Left hindlimb (tissue), 1 donor: ENCODE measurements around the gene NSD1.

ENCODE experiments used
- DNase-seq: peaks from one replicate; pipeline ENCODE4 v3.0.0-alpha.2; 2018

NSD1 gene

DNA sequence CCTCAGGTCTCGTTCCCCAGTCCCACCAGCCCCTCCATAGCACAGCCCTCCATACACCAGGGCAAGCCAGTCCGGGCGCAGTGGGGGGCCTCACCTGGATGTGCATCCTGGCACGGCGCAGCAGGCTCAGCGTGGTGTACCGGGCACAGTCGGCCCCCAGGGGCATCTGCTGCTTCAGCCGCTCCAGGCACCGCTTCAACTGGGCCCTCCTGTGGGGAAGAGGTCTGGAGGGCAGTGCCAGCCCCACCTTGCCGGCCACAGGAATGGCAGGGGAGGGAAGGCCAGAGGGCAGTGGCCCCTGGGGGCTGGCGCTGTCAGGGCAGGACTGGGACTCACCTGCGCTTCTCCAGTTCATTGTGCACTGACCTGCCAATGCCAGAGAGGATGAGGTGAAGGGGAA, 176.8 kb downstream of the NSD1 start:
- DNase-seq = no peak

DNA sequence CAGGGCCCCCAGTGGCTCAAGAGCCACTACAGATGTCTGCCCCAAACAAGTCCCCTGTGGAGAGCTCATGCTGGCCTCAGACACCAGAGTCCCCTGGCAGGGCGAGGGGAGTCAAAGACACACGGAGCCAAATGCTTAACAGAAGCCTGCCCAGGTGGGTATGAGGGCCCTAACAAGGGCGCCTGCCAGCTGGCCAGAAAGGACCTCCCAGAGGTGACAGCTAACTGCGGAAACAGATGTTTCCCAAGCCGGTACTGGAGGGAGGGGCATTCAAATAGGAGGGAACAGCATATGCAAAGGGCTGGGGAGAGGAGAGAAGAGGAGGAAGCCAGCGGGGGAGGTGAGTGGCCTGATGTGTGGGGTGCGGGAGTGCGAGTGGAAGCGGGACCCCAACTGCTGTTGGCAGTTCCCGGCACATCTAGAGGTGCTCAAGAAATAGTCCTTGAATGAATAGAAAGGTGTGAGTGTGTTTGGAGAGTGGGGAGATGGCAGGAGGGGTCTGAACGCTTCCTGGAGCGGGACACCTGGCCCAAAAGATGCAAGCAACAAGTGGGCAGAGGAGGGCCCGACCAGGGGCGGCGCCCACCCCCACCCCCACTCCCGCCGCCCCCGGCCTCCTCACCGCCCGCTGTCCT, 177.3 kb downstream of the NSD1 start:
- no peak for DNase-seq

DNA sequence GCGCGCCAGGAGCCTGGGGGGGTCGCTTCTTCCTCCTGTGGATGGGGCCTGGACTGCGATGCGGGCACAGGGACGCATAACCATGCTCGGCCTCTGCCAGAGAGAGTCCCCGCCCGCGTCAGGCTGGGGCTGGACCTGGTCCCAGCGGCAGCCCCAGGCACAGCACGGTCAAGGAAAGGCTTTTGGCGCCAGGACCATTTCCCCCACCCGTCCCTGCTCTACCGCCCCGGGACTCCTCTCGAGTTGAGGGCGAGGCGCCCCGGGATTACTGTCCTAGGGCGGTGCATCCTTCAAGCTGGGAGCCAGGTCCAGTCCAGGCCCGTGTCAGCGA, 177.8 kb downstream of the NSD1 start:
- no peak for DNase-seq

DNA sequence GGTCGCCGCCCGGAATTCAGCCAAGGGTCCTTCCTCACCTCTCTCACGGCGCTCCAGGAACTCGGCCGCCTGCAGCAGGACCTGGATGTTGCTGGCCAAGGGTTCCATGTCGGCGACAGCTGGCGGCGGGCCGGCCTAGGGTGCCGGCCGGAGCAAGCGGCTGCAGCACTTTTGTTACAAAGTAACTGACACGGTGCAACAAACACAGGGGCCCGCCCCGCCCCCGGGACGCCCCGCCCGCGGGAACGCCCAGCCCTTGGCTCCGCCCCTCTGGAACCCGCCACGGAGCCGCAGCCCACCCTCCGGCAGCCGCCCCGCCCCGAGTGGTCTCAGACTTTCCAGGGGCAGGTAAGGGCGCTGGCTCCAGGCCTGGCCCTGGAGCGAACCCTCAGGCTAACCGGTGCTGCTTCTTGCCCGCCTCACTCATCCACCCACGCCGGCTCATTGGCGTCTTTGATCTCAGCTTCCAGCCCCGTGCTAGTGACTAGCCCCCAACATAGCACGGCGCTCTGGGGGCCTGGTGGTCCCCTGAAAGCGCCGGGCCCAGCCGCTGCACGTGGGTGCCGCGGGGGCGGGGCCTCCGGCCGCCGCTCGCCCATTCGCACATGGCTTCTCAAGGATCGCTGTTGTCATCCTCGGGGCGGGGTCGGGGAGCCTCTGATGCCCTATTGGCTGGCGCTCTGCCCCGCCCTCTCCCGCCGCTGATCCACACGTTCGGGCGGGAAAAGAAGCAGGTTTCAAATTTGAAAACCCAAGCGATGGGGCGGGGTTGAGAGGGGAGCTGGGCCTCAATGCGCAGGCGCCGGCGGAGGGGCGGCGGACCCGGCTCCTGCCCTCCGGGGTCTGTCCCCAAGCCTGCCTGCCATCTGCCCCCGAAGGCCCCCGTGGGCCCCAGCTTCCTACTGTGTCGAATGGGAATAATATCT, 178.4 kb downstream of the NSD1 start, which contains the start of gene MXD3:
MXD3 (minus strand) TSS at position 176 of the 926 bp plus-strand sequence; CDS start at position 108, 68 bp downstream.
- DNase-seq = peak; percentile 97

DNA sequence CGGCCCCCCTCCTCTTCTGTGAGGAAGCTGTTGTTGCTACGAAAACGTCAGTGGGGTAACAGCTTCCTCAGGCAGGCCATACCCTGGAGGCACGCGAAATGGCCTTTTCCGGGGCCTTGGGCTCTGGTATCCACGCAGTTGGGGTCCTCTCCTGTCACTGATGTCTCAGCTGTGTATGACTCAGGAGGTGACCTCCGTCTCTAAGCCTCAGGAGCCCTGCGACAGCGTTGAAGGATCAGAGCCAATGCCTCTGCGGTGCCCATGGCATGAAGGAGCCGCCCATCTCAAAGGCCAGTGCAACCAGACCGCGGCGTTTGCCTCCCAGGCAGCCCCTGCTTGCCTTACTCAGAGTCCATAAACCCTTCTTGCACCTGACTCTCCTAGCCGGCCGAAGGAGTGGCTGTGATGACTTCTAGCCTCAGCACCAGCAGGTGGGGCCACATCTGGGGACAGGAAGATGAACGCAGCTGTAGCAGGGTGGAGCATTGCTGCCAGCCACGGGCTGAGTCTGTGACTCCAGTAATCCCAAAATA, 179.1 kb downstream of the NSD1 start:
- DNase-seq = no peak

DNA sequence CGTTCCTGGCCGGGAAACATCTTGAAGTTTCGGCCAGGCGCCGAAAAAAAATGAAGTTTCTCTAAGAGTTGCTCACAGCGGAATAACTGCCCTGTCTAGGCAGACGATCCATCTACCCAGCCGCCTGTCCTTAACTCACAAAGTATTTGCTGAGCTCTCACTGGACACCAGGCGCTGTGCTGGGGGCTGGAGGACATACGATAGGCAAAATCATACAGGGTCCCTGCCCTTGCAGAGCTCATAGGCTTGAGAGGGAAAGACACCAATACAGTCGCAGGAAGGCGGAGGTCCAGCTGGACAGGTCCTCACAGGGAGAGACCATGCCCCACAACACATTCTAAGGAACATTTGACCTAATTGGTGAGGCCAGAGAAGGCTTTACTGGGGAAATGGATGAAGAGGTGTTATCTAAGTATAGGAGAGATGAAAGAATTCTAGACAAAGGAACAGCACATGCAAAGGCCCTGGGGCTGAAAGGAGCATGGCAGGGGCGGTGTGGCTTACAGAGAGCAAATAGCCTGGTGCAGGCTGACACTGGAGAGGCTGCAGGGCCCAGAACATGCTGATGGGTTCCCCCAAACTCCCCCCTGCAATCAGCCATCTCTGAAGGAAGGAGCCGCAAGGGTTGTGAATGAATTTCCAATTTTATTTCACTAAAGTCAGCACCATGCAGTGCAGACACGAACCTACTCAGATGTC, 180.1 kb downstream of the NSD1 start:
- no peak for DNase-seq

DNA sequence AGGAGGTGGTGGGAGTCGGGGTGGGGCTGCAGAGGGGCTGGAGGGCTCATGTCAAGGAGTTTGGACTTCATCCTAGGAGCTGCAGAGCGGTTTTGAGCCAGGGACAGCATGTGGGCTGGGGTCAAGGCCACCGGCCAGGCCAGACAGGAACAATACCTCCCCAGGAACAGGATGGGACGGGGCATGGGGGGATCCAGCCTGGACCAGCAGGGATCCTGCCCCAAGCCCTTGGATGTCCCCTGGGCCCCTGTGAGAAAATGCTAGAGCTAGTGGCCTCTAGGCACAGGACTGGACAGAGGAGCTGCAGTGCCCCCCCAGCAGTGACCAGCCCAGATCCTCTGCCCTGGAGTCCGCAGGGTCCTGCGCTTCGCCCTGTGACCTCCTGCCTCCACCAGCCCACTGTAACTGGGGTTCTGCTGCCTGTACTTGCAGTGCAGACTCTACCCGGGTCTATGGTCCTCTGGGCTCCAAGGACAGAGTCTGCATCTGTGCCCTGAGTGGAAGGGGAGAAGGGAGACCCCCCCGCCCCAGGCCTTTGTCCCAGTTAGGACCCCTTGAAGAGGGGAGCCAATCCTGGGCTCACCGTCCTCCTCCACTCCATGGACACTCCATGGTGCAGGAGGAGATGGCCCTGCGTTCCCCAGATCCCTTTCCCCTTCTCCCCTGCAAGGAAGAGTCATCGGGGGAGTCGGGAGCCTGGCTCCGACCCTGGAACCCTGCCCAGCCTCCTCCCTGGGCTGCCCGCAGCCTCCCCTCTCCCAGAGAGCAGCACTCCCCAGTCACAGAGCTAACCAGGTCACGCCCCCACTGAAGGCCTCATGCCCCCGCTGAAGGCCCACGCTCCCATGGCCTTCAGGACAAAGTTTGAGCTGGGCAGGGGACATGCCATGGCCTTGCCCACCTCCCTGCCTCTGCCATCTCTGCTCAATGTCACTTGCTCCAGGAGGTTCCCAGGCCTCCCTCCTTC, 181.1 kb downstream of the NSD1 start:
- DNase-seq = no peak

DNA sequence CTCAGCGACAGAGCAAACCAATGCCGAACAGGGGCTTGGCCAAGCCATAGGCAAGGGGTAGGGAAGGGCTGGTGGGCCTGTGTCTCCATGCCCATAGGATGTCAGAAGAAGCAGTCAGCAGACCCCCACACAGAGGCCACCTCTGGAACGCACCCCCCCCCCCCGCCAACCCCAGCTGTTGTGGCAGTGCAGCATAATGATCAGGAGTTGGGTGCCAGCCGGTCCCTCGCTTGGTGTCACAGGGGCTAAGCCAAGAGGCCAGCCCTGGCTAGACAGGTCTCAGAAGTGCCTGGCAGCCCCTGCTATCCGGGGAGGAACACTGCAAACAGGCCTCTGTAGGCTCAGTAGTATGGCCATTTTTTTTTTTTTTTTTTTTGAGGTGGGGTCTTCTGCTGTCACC, 181.8 kb downstream of the NSD1 start:
- DNase-seq = no peak

DNA sequence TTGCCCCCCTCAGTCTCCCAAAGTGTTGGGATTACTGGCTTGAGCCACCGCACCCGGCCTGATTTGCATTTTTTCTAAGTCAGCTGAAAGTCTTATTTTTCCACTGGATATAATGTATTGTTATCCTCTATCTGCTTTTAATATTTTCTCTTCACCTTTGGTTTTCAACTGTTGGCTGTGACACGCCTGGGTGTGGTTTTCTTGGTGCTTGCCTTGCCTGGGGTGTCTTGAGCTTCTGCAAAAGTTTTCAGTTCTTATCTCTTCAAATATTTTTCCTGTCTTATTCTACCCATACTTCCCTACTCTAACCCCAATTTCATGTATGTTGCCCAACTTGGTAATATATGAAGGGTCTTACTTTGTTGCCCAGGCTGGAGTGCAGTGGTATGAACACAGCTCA, 182.4 kb downstream of the NSD1 start:
- DNase-seq = no peak

DNA sequence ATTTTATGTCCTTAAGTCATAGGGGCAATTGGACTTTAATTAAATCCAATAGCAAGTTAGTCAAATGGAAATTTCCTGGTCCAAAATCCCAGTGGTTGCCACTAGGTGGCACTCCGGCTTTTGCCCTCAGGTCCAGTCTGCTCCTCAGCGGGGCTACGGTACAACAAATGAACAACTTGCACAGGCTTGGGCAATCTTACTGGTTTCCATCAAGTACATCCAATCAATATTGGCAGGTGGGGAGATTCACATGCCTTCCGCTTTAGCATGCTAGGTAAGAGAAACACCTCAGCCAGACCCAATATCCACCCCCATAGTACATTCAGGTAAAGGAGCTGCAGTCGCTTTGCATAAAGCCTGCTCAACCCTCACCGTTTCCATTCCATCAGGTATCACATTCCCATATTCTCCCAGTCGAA, 184.4 kb downstream of the NSD1 start:
- DNase-seq = no peak

DNA sequence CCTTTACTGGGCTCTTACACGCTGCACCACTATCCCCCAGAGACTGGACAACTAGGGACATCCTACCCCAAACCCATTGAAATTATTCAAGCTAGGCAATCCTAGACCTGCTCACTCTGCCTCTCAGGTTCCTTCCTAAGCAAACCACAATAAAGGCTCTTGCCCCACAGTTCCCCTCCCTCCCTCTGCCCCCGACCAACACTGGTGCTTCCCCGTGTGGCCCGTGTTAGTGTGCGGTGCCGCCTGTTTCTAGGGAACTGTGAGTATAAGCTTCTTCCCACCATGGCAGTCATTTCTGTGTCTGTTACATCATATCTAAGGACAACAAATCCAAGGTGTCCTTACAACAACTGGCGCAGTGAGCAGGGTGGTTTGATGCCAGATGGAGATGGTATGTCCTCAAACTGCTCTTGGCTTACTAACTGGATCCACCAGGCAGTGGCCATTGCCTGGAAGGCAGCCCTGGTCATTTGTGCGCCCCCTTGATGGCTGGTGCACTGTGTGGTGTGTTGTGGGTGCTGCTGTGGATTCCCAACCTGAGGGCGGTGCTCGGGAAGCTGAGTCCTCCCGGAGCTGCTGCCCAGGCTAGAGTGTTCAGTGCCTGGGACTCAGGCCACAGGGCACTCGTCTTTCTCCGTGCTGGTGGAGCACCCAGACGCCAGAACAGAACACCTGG, 186.5 kb downstream of the NSD1 start:
- DNase-seq = no peak

DNA sequence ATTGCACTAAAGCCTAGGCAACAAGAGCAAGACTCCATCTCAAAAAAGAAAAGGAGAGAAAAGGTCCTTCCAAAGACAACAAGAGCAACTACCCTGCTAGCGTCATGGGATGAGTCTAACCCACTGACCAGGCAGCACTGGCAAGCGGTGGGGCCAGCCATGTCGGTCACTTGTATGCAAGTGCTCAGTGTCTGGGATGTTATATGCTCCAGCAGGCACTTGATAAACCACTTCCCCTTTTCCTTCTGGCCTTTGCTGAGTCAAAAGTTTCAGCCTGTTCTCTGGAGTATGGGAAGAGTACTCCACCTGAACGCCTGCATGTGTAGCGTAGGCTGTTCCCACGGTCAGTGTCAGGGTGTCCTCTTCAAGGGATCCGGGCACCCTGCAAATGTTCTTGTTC, 187.3 kb downstream of the NSD1 start:
- DNase-seq = no peak

DNA sequence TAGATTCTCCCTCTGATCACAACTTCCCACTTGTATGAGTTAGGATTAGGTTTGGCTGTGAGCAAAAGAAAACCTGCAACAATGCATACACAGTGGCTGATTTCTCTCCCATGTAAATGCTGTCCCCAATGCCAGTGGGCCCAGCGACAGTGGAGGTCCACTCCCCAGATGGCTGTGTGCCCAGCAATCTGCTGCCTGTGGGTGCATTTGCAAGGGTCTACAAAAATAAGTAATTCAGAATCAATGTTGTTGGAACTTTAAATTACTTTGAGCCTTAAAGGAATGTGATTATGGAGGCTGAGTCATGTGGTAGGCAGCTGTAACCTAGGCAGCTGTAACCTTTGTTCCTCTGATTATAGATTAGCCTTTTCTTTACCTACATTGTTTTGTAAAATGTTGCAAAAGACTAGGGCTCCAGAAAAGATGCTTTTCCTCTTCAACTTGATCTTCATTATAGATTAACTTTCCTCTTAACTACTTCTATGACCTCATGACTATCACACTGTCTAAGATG, 192.4 kb downstream of the NSD1 start:
- DNase-seq = no peak

DNA sequence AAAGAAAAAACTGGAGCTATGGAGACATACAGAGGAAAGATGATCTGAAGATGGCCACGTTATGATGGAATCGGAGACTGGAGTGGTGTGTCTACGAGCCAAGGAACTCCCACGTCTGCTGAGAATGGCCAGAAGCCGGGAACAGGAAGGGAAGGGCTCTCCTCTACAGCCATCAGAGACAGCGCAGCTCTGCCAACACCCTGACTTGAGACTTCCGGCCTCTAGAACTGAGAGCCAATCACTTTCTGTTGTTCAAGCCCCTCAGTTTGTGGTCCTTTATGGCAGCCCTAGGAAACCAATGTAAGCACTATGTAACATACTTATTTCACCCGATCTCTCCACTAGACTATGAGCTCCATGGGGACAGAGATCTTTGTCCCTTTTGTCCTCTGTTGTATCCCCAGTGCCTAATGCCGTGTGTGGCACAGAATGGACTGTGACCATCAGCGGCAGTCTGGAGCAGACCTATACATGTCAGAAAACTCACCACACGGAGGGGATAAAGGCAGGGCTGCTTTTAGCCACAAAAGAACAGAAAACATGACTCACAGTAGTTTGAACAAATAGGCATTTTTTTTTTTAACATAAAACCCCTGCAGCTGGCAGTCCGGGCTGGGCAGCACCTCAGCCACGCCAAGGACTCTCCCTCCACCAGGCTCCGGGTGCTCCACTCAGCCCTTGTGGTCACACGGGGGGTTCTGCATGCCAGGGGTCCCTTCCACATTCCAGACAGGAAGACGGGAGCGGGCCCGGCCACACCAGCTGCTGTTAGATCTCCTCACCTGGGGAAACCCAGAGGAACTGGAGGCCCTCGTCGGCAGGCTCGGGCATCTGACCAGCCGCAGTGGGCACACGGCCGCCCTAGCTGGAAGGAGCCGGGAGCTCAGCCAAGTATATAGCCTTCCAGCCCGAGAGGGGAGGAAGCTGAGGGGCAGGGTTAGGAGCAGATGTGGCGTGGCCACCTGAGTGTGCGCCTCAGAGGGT, 194.3 kb downstream of the NSD1 start:
- DNase-seq = no peak

DNA sequence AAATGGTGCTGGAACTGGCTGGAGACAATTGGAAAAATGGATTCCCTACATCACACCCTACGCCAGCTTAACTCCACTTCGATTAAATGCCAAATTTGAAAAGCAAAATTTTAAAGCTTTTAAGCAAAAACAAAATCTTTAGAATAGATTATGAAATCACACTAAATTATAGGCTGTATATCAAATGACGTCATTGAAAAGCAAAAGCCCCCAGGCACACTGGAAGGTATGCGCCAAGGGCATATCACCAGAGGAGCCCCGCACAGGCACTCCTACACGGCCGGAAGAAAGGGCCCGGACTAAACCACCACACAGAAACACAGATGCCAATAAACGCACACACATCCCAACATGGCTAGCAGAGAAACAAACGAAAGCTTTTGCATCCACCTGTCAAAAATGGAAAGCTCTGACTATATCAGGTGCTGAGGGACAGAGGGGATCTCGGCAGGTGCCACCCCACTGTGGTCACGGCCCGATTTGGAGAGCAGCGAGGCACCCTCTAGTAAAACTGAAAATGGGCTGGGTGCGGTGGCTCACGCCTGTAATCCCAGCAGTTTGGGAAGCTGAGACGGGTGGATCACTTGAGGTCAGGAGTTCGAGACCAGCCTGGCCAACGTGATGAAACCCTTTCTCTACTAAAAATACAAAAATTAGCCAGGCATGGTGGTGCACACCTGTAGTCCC, 195.1 kb downstream of the NSD1 start:
- no peak for DNase-seq

DNA sequence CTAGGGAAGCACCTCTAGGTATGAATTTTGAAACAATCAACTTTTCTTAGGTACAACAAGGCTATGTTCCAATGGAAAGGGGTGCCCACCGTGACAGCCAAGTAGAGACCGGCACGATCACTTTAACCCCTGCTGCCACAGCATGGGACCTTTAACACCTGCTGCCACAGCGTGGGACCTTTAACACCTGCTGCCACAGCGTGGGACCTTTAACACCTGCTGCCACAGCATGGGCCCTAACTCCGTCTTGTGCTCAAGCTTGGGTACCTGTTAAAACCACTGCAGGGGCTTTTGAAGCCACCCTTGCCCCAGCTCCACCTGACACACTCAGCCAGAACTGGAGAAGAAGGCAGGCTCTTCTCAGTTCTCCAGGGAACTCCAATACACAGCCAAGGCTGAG, 196.3 kb downstream of the NSD1 start:
- DNase-seq = no peak

DNA sequence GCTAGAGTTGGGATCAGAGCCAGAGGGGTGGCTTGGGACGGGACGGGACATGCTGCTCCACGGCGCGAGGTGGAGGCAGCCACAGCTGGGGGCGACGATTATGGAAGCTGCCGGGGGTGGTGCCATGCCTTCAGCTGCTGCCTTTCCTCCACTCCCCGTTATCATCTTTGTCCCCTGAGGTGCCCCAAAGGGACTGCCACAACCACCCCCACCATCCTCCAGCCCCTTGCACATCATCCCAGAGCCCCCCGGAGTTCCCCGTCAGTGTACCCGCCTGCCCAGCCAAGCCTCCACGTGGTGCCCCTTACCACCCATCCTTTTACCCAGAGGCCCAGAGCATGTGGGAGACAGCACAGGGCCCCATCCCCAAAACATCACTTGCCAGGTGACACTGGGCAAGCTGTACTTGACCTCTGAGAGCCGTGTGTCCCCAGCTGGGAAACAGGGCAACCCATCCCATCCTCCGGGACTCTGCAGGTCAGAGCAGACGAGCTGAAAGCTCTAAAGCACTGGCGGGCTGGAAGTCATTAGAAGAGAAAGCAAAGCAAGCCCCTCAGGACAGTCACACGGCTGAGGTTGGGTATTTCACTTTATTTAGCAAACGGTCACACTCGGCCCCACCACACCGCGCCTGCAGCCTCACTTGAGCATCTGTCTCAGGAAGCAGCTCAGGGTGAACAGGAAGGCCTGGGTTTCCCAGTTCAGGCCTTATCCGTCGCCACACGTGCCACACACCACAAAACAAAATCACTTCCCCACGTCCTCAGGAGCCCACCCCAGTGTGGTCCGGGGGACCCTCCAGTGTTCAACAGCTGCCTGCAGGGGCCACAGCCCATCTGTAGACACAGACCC, 197.6 kb downstream of the NSD1 start:
- no peak for DNase-seq
